Glutamatergic neuron (in vitro differentiated cells): ENCODE data around the gene SMARCAD1. TPM values are rescaled to one million over a fixed set of nuclear protein-coding genes. Genes with fewer than 3 reads are reported as not detected.

Experiments used
- DNase-seq: peaks from one replicate; pipeline ENCODE4 v3.0.0; 2022
- H3K27ac Mint-ChIP-seq: one replicate; pipeline ENCODE4 v1.8.0; 2020; ENCODE audit warnings: mild to moderate bottlenecking, mixed read lengths, inconsistent platforms; ENCODE audit not compliant: unreplicated experiment
- H3K27me3 Mint-ChIP-seq: one replicate; pipeline ENCODE4 v1.8.0; 2020; ENCODE audit warnings: mild to moderate bottlenecking, moderate library complexity, mixed read lengths, inconsistent platforms; ENCODE audit not compliant: unreplicated experiment
- H3K36me3 Mint-ChIP-seq: one replicate; pipeline ENCODE4 v1.8.0; 2020; ENCODE audit warnings: mild to moderate bottlenecking, mixed read lengths, inconsistent platforms; ENCODE audit not compliant: unreplicated experiment
- H3K4me1 Mint-ChIP-seq: one replicate; pipeline ENCODE4 v1.8.0; 2020; ENCODE audit warnings: mild to moderate bottlenecking, low read depth, mixed read lengths, inconsistent platforms; ENCODE audit not compliant: unreplicated experiment
- H3K4me3 Mint-ChIP-seq: one replicate; pipeline ENCODE4 v1.8.0; 2020; ENCODE audit warnings: mild to moderate bottlenecking, mixed read lengths, inconsistent platforms; ENCODE audit not compliant: unreplicated experiment
- H3K9me3 Mint-ChIP-seq: one replicate; pipeline ENCODE4 v1.8.0; 2020; ENCODE audit warnings: mild to moderate bottlenecking, moderate library complexity, mixed read lengths, inconsistent platforms; ENCODE audit not compliant: unreplicated experiment
- long read RNA-seq: library from polyadenylated mRNA; unstranded; transcript quantifications from one replicate; pipeline ENCODE4 v2.0.0, GENCODE V29; 2020; ENCODE audit not compliant: unreplicated experiment
- total RNA-seq: library from RNA; stranded (reverse); fragmentation: NEBNext Ultra II Directional; extraction: Animal tissue kit (Norgen Biotek cat#: 25700); gene quantifications from one replicate; pipeline ENCODE4 v1.2.1, GENCODE V29; 2021; ENCODE audit not compliant: unreplicated experiment
- TF ChIP-seq, protein P1 (sequence below): fragments of 200-600 bp; sonication (generic); IDR thresholded peaks from one replicate; pipeline ENCODE4 v1.5.0; 2021; ENCODE audit not compliant: partially characterized antibody, unreplicated experiment

Gene SMARCAD1
- 74.8 TPM for total RNA-seq
- long read RNA-seq, partial matches to known transcripts: 2 of 6 reads
- long read RNA-seq, other reads (novel, unspliced or antisense): 4 of 6 reads

GRCh38 chr4:94207469-94208224, at the start of gene SMARCAD1:
TSS of gene SMARCAD1 (plus strand) at chr4:94207865. CDS start at chr4:94208395, 530 bp downstream.
- DNase-seq: peak; percentile 89
- TF ChIP-seq, protein P1, sequence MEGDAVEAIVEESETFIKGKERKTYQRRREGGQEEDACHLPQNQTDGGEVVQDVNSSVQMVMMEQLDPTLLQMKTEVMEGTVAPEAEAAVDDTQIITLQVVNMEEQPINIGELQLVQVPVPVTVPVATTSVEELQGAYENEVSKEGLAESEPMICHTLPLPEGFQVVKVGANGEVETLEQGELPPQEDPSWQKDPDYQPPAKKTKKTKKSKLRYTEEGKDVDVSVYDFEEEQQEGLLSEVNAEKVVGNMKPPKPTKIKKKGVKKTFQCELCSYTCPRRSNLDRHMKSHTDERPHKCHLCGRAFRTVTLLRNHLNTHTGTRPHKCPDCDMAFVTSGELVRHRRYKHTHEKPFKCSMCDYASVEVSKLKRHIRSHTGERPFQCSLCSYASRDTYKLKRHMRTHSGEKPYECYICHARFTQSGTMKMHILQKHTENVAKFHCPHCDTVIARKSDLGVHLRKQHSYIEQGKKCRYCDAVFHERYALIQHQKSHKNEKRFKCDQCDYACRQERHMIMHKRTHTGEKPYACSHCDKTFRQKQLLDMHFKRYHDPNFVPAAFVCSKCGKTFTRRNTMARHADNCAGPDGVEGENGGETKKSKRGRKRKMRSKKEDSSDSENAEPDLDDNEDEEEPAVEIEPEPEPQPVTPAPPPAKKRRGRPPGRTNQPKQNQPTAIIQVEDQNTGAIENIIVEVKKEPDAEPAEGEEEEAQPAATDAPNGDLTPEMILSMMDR: no peak
- H3K27ac Mint-ChIP-seq: peak within 1 kb of the TSS; percentile 100
- peaks cover 4% of the 10 kb centered on the region for H3K36me3 Mint-ChIP-seq
- H3K4me3 Mint-ChIP-seq: peak within 1 kb of the TSS; percentile 99
- peaks cover 9% of the 10 kb centered on the region for H3K9me3 Mint-ChIP-seq
- peaks cover 5% of the 10 kb centered on the region for H3K4me1 Mint-ChIP-seq
- H3K27me3 Mint-ChIP-seq: peaks cover 7% of the 10 kb centered on the region

GRCh38 chr4:94158883-94159282, 48.8 kb upstream of the SMARCAD1 start:
- Mint-ChIP-seq H3K36me3 (peaks cover 5% of the 10 kb centered on the region), H3K4me3 (no peak overlapping the region), H3K4me1 (no peaks in the 10 kb centered on the region), H3K9me3 (peaks cover 2% of the 10 kb centered on the region), H3K27ac (no peak overlapping the region), H3K27me3 (no peaks in the 10 kb centered on the region)
- TF ChIP-seq, protein P1: no peak
- DNase-seq: no peak

GRCh38 chr4:94159790-94160189, 47.9 kb upstream of the SMARCAD1 start:
- Mint-ChIP-seq H3K27ac (no peak overlapping the region), H3K4me3 (no peak overlapping the region), H3K27me3 (no peaks in the 10 kb centered on the region), H3K36me3 (peaks cover 5% of the 10 kb centered on the region), H3K9me3 (peaks cover 2% of the 10 kb centered on the region), H3K4me1 (no peaks in the 10 kb centered on the region)
- DNase-seq: no peak
- TF ChIP-seq, protein P1: no peak

DNA sequence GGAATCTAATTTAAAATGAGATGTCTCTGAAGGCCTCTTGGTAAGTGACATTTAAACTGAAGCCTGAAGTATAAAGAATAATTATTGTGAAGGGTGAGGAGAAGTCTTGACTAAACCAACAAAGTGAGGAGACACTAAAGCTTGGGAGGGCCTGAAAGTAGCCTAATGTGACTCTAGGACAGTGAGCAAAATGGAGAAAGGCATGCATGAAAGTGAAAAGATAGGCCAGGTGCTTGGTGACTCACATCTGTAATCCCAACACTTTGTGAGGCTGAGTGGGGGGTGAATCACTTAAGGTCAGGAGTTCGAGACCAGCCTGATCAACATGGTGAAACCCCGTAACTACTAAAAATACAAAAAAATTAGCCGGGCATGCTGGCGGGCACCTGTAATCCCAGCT, 46.9 kb upstream of the SMARCAD1 start:
- Mint-ChIP-seq H3K27ac (no peak overlapping the region), H3K9me3 (peaks cover 2% of the 10 kb centered on the region), H3K4me3 (no peak overlapping the region), H3K4me1 (no peaks in the 10 kb centered on the region), H3K36me3 (peaks cover 5% of the 10 kb centered on the region), H3K27me3 (no peaks in the 10 kb centered on the region)
- DNase-seq: no peak
- TF ChIP-seq, protein P1: no peak

DNA sequence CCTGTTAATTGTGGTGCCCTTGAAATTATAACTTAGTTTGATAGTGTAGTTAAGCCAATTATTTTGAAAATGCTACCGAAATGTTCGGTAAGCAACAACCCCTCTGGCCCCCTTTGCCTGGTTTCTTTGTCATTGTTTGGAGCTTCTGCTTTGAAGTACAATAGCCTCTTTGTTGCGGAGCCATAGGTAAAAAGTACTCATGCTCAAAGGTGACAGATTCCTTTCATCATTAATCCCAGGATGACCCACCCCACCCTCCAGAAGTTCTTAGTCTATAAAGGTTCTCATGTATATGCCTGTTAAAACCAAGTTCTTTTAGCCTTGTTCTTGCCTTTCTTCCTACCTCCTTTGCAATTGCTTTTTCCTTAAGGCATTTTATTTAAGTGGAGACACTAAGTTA, 42.4 kb upstream of the SMARCAD1 start:
- DNase-seq: no peak
- Mint-ChIP-seq H3K27me3 (no peaks in the 10 kb centered on the region), H3K36me3 (no peaks in the 10 kb centered on the region), H3K4me1 (no peaks in the 10 kb centered on the region), H3K27ac (no peak overlapping the region), H3K9me3 (no peaks in the 10 kb centered on the region), H3K4me3 (no peak overlapping the region)
- TF ChIP-seq, protein P1: no peak
